ENCODE measurements around the gene BRCA2.

The BRCA2 gene, protein sequence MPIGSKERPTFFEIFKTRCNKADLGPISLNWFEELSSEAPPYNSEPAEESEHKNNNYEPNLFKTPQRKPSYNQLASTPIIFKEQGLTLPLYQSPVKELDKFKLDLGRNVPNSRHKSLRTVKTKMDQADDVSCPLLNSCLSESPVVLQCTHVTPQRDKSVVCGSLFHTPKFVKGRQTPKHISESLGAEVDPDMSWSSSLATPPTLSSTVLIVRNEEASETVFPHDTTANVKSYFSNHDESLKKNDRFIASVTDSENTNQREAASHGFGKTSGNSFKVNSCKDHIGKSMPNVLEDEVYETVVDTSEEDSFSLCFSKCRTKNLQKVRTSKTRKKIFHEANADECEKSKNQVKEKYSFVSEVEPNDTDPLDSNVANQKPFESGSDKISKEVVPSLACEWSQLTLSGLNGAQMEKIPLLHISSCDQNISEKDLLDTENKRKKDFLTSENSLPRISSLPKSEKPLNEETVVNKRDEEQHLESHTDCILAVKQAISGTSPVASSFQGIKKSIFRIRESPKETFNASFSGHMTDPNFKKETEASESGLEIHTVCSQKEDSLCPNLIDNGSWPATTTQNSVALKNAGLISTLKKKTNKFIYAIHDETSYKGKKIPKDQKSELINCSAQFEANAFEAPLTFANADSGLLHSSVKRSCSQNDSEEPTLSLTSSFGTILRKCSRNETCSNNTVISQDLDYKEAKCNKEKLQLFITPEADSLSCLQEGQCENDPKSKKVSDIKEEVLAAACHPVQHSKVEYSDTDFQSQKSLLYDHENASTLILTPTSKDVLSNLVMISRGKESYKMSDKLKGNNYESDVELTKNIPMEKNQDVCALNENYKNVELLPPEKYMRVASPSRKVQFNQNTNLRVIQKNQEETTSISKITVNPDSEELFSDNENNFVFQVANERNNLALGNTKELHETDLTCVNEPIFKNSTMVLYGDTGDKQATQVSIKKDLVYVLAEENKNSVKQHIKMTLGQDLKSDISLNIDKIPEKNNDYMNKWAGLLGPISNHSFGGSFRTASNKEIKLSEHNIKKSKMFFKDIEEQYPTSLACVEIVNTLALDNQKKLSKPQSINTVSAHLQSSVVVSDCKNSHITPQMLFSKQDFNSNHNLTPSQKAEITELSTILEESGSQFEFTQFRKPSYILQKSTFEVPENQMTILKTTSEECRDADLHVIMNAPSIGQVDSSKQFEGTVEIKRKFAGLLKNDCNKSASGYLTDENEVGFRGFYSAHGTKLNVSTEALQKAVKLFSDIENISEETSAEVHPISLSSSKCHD (N-terminal part only)

DNA sequence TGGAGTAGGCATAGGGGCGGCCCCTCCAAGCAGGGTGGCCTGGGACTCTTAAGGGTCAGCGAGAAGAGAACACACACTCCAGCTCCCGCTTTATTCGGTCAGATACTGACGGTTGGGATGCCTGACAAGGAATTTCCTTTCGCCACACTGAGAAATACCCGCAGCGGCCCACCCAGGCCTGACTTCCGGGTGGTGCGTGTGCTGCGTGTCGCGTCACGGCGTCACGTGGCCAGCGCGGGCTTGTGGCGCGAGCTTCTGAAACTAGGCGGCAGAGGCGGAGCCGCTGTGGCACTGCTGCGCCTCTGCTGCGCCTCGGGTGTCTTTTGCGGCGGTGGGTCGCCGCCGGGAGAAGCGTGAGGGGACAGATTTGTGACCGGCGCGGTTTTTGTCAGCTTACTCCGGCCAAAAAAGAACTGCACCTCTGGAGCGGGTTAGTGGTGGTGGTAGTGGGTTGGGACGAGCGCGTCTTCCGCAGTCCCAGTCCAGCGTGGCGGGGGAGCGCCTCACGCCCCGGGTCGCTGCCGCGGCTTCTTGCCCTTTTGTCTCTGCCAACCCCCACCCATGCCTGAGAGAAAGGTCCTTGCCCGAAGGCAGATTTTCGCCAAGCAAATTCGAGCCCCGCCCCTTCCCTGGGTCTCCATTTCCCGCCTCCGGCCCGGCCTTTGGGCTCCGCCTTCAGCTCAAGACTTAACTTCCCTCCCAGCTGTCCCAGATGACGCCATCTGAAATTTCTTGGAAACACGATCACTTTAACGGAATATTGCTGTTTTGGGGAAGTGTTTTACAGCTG is at the start of gene BRCA2, which contains the start of gene ZAR1L:
BRCA2 (plus strand) TSS at position 271 of the 790 bp plus-strand sequence. CDS start 953 bp downstream, outside the sequence.
ZAR1L (minus strand) TSS at position 126 of the 790 bp plus-strand sequence. CDS start 3,438 bp downstream, outside the sequence.
- DNase-seq, result peak; percentile 96

- DNase-seq, result no peak
These were observed 49.6 kb upstream of the BRCA2 start for GRCh38 chr13:32265726-32266125.

- DNase-seq, result no peak
These were observed 49.2 kb upstream of the BRCA2 start for GRCh38 chr13:32266130-32266529.

DNA sequence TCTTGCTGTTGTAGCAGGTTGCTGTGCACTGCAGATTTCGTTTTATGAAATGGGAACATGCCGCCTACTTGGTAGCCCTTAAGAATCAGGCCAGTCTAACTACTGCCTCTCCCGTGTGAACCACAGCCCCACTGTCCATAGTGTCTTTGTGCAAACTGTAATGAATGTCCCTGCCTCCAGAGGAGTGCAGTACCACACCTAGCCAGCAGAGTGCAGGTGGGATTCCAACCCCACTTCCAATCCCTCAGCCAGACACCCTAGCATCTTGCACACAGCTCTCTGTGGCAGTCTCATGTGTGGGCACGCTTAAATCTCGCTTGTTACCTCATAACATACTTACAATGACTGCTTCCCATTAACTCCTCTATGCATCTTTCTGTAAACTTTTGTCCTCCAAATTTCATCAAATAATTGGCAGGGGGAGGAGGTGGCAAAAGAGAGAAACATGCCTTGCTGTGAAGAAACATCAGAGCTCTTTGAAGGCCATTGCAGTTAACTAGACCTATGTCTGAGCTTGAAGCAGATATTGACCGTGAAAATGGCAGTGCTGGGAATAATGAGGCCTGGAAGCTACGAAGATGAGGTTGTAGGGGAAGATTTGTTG is 47.4 kb upstream of the BRCA2 start:
- no peak for DNase-seq

DNA sequence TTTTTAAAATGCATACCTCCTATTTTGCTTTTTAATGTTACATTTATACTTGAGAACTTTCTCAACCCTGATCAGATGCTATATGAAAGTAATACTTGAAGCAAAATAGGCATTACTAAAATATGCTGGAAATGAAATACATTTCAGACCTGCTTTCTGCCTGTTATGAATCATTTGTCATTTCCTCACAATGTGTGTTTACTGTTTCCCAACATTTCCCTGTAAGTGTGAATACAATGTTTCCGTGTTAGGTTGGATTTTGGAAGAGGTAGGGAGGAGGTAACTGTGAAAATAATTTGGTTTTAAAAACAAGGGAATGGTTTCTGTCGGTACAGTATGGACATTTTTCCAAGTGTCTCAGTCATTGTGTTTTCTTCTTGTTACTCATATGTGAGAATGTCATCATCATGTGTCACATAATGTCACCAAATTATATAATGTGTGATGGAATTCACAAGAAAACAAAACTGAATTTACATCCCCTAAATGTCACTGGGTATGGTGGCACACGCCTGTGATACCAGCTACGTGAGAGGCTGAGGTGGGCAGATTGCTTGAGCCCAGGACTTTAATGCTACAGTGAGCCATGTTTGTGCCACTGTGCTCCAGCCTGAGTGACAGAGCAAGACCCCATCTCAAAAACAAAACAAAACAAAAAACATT is 43.2 kb upstream of the BRCA2 start:
- no peak for DNase-seq

GRCh38 chr13:32277839-32278238 is 37.5 kb upstream of the BRCA2 start:
- no peak for DNase-seq

DNA sequence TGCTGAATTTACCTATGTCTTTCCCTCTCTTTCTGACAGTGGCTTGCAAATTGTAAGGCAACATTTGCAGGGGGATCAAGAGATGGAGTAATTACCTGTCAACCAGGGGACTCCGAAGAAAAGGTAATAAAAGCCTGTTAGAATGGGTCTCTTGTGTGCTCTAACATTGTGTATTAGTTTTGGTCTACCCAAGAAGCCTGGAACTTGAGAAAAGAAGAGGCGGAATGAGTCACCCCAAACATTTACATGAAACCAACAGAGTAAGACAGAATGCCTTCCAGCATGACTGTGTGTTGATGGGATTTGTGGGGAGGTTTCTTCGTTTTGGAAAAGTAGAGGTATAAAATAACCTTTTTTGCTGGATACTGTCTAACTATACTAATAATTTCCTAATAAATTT is 36.9 kb upstream of the BRCA2 start:
- DNase-seq, result no peak

GRCh38 chr13:32281096-32281495 is 34.2 kb upstream of the BRCA2 start:
- no peak for DNase-seq

DNA sequence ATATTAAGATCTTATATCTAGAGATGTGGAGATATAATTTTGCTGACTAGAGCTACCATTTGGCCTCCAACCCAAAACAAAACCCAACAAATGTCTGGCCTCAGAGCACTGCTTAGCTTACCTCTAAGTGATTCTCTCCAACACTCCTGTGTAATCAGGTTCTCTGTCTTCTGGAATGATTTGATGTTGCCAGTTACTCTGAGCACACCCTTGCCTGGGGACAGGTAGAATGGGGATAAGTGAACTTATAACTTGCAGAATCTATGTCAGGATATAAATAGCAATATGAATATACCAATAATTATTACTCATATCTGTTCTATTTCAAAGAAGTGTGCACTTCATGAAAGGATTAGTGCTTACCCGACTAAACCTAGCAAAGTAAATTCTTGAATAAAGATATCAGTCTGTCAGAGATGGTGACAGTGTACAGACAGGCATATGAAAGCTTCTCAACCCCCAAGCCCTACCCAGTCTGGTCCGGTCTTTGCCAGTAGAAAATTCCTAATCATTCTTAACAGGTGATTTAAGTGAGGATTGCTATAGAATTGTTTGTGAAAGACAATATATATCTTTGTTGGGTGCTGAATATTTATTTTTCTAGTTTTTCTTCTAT is 33.1 kb upstream of the BRCA2 start:
- DNase-seq, result no peak

- no peak for DNase-seq
These were observed 30.2 kb upstream of the BRCA2 start for GRCh38 chr13:32284927-32285632.

GRCh38 chr13:32285633-32285965 is 29.7 kb upstream of the BRCA2 start:
- no peak for DNase-seq

GRCh38 chr13:32297206-32297605 is 18.1 kb upstream of the BRCA2 start:
- no peak for DNase-seq

GRCh38 chr13:32298695-32299094 is 16.6 kb upstream of the BRCA2 start:
- no peak for DNase-seq

- DNase-seq, result no peak
These were observed 15.4 kb upstream of the BRCA2 start for GRCh38 chr13:32299893-32300292.

DNA sequence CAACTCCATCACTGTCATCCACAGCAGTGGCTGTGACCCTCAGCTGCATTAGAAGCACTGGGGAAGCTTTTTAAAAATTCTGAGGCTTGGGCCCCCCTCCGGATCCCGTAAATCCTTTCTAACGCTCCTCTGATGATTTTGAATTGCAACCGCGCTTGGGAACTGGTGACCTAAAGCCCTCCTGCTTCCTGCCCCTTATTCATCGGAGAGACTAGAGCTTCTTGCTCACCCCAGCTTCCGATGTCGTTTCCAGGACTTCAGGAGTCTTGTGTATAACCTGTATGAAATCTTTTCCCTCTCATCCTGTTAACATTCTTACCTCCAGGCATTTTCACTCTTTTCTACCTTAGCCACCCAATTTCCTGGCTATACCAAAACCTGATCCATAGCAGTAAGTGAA is 14.9 kb upstream of the BRCA2 start:
- no peak for DNase-seq

DNA sequence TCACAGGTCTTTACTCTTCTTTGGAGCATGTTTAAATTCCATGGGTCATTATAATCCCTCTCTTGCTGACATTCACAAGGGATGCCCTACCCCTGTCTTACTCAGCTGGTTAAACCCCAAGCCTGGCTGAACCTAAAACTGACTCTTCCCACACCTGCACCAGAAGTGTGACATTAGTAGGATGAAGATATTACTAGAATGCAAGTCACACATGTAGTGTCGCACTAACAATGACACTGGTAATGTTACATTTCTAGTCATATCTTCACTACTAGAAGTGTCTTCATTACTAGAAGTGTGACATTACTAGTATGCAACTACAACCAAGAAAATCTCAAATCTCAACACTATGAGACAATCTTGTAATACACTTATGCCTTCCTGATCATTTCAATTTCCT is 14.4 kb upstream of the BRCA2 start:
- DNase-seq, result no peak

DNA sequence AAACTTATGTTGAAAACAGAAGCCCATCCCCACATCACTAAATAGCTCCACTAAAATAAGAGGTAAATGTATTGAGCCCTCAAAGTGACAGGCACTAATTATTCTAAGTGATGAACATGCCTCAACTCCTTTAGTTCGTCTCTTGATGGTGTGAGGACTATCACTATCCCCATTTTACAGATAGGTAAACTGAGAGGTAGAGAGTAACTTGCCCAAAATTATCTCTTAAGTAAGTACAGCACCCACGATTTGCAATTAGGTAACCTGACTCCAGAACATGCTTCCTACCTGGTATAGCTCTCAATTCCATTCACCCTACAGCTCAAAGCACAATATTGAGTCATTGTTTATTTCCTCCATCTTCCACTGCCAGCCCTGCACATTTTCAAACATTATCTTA is 12.8 kb upstream of the BRCA2 start:
- no peak for DNase-seq

GRCh38 chr13:32305646-32306045 is 9.7 kb upstream of the BRCA2 start:
- no peak for DNase-seq

GRCh38 chr13:32309312-32310133 is 5.8 kb upstream of the BRCA2 start:
- no peak for DNase-seq
